ENCODE results near the gene DOK3. TPM values are rescaled to one million over a fixed set of nuclear protein-coding genes. Genes with fewer than 3 reads are reported as not detected.

Gene DOK3
- total and polyA plus RNA-seq, 10 donors, result 69.9 to 231 (median 142) TPM

DNA sequence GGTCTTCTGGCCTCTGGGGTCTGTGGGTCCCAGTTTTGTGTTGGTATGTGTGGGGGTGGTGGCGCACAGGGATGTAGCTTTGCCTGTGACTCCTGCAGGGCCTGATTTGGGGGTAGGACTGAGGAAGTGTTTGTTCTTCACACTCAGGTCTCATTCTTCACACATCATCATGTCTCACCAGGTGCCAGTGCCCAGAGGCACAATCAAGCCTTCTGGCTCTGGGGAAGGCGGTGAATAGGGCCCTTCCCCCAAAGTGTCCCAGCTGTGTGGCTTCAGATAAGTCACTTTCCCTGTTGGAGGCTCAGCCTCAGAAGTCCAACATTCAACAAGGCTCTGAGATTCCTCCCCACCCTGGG lies 41.3 kb downstream of the DOK3 start:
- intact Hi-C loops (cut with DNase I; ENCODE audit: low total_unique reads), result no loop called here
- Histone ChIP-seq H3K27ac (no peak overlapping the region), H3K27me3 (replicated peaks in 1 of 7) (peaks cover 0 to 19% (median 10%) of the 10 kb centered on the region in 7 donors), H3K36me3 (peaks cover 0 to 31% (median 8%) of the 10 kb centered on the region in 6 donors), H3K9me3 (peaks cover 0 to 5% (median 0%) of the 10 kb centered on the region in 8 donors), H3K4me1 (peaks cover 4 to 44% (median 19%) of the 10 kb centered on the region in 6 donors), H3K4me3 (no peak overlapping the region)
- 89 to 100% (median 90%) methylated on average over 1 to 2 of the region's 2 CpGs for WGBS, 5 donors
- TF ChIP-seq POLR2A (IDR thresholded peaks at IDR 0.05), result no peak
- DNase-seq, result no peak

- Histone ChIP-seq H3K9me3 (peaks cover 0 to 5% (median 0%) of the 10 kb centered on the region in 8 donors), H3K36me3 (peaks cover 0 to 31% (median 8%) of the 10 kb centered on the region in 6 donors), H3K4me1 (peaks cover 2 to 46% (median 19%) of the 10 kb centered on the region in 6 donors), H3K27ac (no peak overlapping the region), H3K27me3 (replicated peaks in 1 of 7) (peaks cover 0 to 10% (median 5%) of the 10 kb centered on the region in 7 donors), H3K4me3 (no peak overlapping the region)
- no peak for DNase-seq
- WGBS, 5 donors, result 94 to 96% (median 95%) methylated on average over 29 to 31 of the region's 31 CpGs
- TF ChIP-seq, protein P1, sequence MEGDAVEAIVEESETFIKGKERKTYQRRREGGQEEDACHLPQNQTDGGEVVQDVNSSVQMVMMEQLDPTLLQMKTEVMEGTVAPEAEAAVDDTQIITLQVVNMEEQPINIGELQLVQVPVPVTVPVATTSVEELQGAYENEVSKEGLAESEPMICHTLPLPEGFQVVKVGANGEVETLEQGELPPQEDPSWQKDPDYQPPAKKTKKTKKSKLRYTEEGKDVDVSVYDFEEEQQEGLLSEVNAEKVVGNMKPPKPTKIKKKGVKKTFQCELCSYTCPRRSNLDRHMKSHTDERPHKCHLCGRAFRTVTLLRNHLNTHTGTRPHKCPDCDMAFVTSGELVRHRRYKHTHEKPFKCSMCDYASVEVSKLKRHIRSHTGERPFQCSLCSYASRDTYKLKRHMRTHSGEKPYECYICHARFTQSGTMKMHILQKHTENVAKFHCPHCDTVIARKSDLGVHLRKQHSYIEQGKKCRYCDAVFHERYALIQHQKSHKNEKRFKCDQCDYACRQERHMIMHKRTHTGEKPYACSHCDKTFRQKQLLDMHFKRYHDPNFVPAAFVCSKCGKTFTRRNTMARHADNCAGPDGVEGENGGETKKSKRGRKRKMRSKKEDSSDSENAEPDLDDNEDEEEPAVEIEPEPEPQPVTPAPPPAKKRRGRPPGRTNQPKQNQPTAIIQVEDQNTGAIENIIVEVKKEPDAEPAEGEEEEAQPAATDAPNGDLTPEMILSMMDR (IDR thresholded peaks at IDR 0.05 in 8 of 11, conservative IDR thresholded peaks at IDR 0.05 in 3 of 11), result no peak
- TF ChIP-seq POLR2AphosphoS5 (IDR thresholded peaks at IDR 0.05) (no peak), POLR2A (IDR thresholded peaks at IDR 0.05) (no peak)
- intact Hi-C loops (cut with DNase I; ENCODE audit: low total_unique reads), result no loop called here
These were observed 42.2 kb downstream of the DOK3 start for GRCh38 chr5:177467436-177467835.

- 92 to 96% (median 95%) methylated on average over 25 of the region's 25 CpGs for WGBS, 5 donors
- H3K4me1 ChIP-seq, result peaks cover under 1 to 46% (median 19%) of the 10 kb centered on the region in 6 donors
- peaks cover 0 to 4% (median 0%) of the 10 kb centered on the region in 7 donors for H3K27me3 ChIP-seq (replicated peaks in 1 of 7)
- no peak overlapping the region for H3K4me3 ChIP-seq
- H3K27ac ChIP-seq, result no peak overlapping the region
- DNase-seq, result no peak
- peaks cover 0 to 5% (median 0%) of the 10 kb centered on the region in 8 donors for H3K9me3 ChIP-seq
- intact Hi-C loops (cut with DNase I; ENCODE audit: low total_unique reads), result no loop called here
- H3K36me3 ChIP-seq, result peaks cover 0 to 31% (median 8%) of the 10 kb centered on the region in 6 donors
- TF ChIP-seq, protein P1 (IDR thresholded peaks at IDR 0.05 in 8 of 11, conservative IDR thresholded peaks at IDR 0.05 in 3 of 11), result no peak
- TF ChIP-seq POLR2A (IDR thresholded peaks at IDR 0.05), result no peak
- TF ChIP-seq POLR2AphosphoS5 (IDR thresholded peaks at IDR 0.05), result no peak
These were observed 42.8 kb downstream of the DOK3 start for GRCh38 chr5:177466861-177467260.

- no peak for DNase-seq
- H3K9me3 ChIP-seq, result peaks cover 0 to 5% (median 0%) of the 10 kb centered on the region in 8 donors
- H3K4me3 ChIP-seq, result no peak overlapping the region
- TF ChIP-seq, protein P1 (IDR thresholded peaks at IDR 0.05 in 8 of 11, conservative IDR thresholded peaks at IDR 0.05 in 3 of 11), result no peak
- TF ChIP-seq POLR2AphosphoS5 (IDR thresholded peaks at IDR 0.05) (no peak), POLR2A (IDR thresholded peaks at IDR 0.05) (no peak)
- H3K36me3 ChIP-seq, result peaks cover 0 to 31% (median 8%) of the 10 kb centered on the region in 6 donors
- 93 to 99% (median 95%) methylated on average over 11 of the region's 11 CpGs for WGBS, 5 donors
- no peaks in the 10 kb centered on the region for H3K27me3 ChIP-seq (replicated peaks in 1 of 7)
- H3K27ac ChIP-seq, result no peak overlapping the region
- intact Hi-C loops (cut with DNase I; ENCODE audit: low total_unique reads), result no loop called here
- peaks cover 4 to 36% (median 18%) of the 10 kb centered on the region in 6 donors for H3K4me1 ChIP-seq
These were observed 44.6 kb downstream of the DOK3 start for GRCh38 chr5:177465044-177465443.
